Hepatocyte (in vitro differentiated cells): Measurements from ENCODE around the gene ARSH.

Experiments used
- EZH2 ChIP-seq: fragments of 200-600 bp; sonication (generic); IDR thresholded peaks from 2 replicates; pipeline ENCODE4 v1.6.1; 2016; ENCODE audit warnings: antibody characterized with exemption, mild to moderate bottlenecking, borderline replicate concordance
- TF ChIP-seq, protein P1 (sequence below): fragments of 200-600 bp; sonication (generic); IDR thresholded peaks from 2 replicates; pipeline ENCODE4 v1.5.1; 2016; ENCODE audit warnings: antibody characterized with exemption, mild to moderate bottlenecking; ENCODE audit not compliant: poor library complexity

DNA sequence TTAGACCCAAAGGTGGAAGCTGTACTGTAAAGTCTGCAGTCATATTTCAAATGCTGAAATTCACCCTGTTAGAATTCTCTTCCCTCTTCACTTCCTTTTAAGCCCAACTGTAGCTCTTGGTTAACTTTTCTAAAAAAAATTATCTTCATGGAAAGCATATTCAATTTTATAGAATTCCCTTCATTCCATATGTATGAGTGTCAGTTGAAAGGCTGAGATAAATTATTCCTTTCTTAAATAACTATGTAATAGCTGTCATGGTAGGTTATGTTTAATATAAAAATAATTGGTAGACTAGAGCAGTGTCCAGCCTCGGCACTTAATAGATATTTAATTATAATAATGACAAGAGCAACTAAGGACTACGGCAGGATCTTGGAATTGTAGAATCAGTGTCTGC is 16.8 kb upstream of the ARSH start:
- TF ChIP-seq, protein P1, sequence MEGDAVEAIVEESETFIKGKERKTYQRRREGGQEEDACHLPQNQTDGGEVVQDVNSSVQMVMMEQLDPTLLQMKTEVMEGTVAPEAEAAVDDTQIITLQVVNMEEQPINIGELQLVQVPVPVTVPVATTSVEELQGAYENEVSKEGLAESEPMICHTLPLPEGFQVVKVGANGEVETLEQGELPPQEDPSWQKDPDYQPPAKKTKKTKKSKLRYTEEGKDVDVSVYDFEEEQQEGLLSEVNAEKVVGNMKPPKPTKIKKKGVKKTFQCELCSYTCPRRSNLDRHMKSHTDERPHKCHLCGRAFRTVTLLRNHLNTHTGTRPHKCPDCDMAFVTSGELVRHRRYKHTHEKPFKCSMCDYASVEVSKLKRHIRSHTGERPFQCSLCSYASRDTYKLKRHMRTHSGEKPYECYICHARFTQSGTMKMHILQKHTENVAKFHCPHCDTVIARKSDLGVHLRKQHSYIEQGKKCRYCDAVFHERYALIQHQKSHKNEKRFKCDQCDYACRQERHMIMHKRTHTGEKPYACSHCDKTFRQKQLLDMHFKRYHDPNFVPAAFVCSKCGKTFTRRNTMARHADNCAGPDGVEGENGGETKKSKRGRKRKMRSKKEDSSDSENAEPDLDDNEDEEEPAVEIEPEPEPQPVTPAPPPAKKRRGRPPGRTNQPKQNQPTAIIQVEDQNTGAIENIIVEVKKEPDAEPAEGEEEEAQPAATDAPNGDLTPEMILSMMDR, result no peak
- TF ChIP-seq EZH2, result no peak
